Endothelial cell of umbilical vein (primary cell): ENCODE data around the gene STIM1. TPM values are rescaled to one million over a fixed set of nuclear protein-coding genes. Genes with fewer than 3 reads are reported as not detected.

Source experiments
- BruUV-seq: library from RNA; stranded (reverse); fragments of 400-500 nt; replicated peaks from 2 replicates; lab custom pipeline; 2021; lab: Mats Ljungman, UMichigan
- CTCF ChIA-PET: fragments of 300-600, 350-600 bp; sonication (Branson Sonifier 250); formaldehyde crosslinking; loops from one replicate; lab custom pipeline; 2021; ENCODE audit warnings: antibody characterized with exemption, inconsistent platforms; lab: Charles Lee
- POLR2A ChIA-PET: fragments of 300-600, 350-600 bp; sonication (Branson Sonifier 250); formaldehyde crosslinking; loops from one replicate; lab custom pipeline; 2021; ENCODE audit warnings: antibody characterized with exemption, inconsistent platforms; lab: Charles Lee
- DNase-seq: peaks from one replicate; pipeline ENCODE4 v3.0.0-alpha.2; 2011; ENCODE audit warnings: low read depth, low spot score
- FAIRE-seq: peaks from 2 replicates; lab custom pipeline; 2011; peaks lifted over from hg19 to GRCh38; lab: Jason Lieb, UNC
- H2AFZ ChIP-seq: 2 replicates; pipeline ENCODE4 v1.6.0; 2012; ENCODE audit warnings: low read depth, low read length, control low read depth, inconsistent platforms
- H3K27ac ChIP-seq: 2 replicates; pipeline ENCODE4 v1.5.1; 2011; ENCODE audit warnings: low read depth, mild to moderate bottlenecking, control low read depth, low read length, moderate library complexity; ENCODE audit not compliant: insufficient read depth
- H3K27me3 ChIP-seq, 2 experiments: 2 replicates each; pipeline versions ENCODE4 v1.6.0 to v1.6.1; 2011; ENCODE audit warnings: low read length in 2 of 2, mixed read lengths in 1 of 2; ENCODE audit not compliant: control insufficient read depth in 2 of 2, insufficient read depth in 2 of 2
- H3K36me3 ChIP-seq, 2 experiments: 2 replicates in 1 of 2; 3 replicates in 1 of 2; pipeline ENCODE4 v1.5.1; 2011; ENCODE audit warnings: low read length in 2 of 2, mild to moderate bottlenecking in 1 of 2, moderate library complexity in 1 of 2; ENCODE audit not compliant: control insufficient read depth in 2 of 2, insufficient read depth in 2 of 2; ENCODE audit errors: extremely low read depth in 1 of 2
- H3K4me1 ChIP-seq: 3 replicates; pipeline ENCODE4 v1.5.1; 2011; ENCODE audit warnings: mild to moderate bottlenecking, low read length; ENCODE audit not compliant: control insufficient read depth, insufficient read depth; ENCODE audit errors: extremely low read depth
- H3K4me2 ChIP-seq: 2 replicates; pipeline ENCODE4 v1.6.1; 2011; ENCODE audit warnings: low read length, control low read depth, mixed read lengths; ENCODE audit not compliant: insufficient read depth
- H3K4me3 ChIP-seq, 3 experiments: fragments of 200-600 bp in 1 of 3; sonication (generic), shearing (Covaris generic) in 1 of 3; replicated peaks in 1 of 3; 2 replicates each; pipeline ENCODE4 v1.5.1; 2011 to 2016; ENCODE audit warnings: control low read depth in 3 of 3, low read length in 3 of 3, mild to moderate bottlenecking in 2 of 3, inconsistent platforms in 1 of 3, low read depth in 1 of 3, moderate library complexity in 1 of 3; ENCODE audit not compliant: insufficient read depth in 1 of 3
- H3K79me2 ChIP-seq: 2 replicates; pipeline ENCODE4 v1.6.0; 2012; ENCODE audit warnings: low read length, inconsistent platforms; ENCODE audit not compliant: control insufficient read depth, insufficient read depth
- H3K9ac ChIP-seq: replicated peaks from 2 replicates; pipeline ENCODE3; 2011; ENCODE audit warnings: low read length, control low read depth; ENCODE audit not compliant: insufficient read depth; ENCODE audit errors: extremely low read depth
- H3K9me1 ChIP-seq: replicated peaks from 3 replicates; pipeline ENCODE4 v1.6.0; 2011; ENCODE audit warnings: mild to moderate bottlenecking, low read length; ENCODE audit not compliant: control insufficient read depth, insufficient read depth; ENCODE audit errors: extremely low read depth
- H3K9me3 ChIP-seq: replicated peaks from 2 replicates; pipeline ENCODE4 v1.5.1; 2012; ENCODE audit warnings: low read length, inconsistent platforms; ENCODE audit not compliant: control insufficient read depth, insufficient read depth
- H4K20me1 ChIP-seq: replicated peaks from 2 replicates; pipeline ENCODE3; 2011; ENCODE audit warnings: mild to moderate bottlenecking, low read length; ENCODE audit not compliant: control insufficient read depth, insufficient read depth; ENCODE audit errors: extremely low read depth
- CTCF ChIP-seq, 2 donors: IDR thresholded peaks; 1 replicate in 1 of 2; 2 replicates in 1 of 2; pipeline ENCODE4 v1.5.1; 2011; ENCODE audit warnings: low read length in 2 of 2, mild to moderate bottlenecking in 2 of 2, moderate library complexity in 2 of 2, control low read depth in 1 of 2, inconsistent platforms in 1 of 2, low read depth in 1 of 2; ENCODE audit not compliant: insufficient read depth in 1 of 2; ENCODE audit errors: extremely low read depth in 1 of 2
- EZH2 ChIP-seq: IDR thresholded peaks from 2 replicates; pipeline ENCODE4 v1.6.1; 2012; ENCODE audit warnings: borderline replicate concordance, low read depth, mild to moderate bottlenecking, moderate library complexity, low read length, inconsistent platforms; ENCODE audit not compliant: severe bottlenecking
- FOS ChIP-seq: IDR thresholded peaks from 2 replicates; pipeline ENCODE4 v1.6.1; 2011; ENCODE audit warnings: mild to moderate bottlenecking, low read length, moderate library complexity, borderline replicate concordance; ENCODE audit not compliant: insufficient read depth
- GATA2 ChIP-seq: IDR thresholded peaks from 2 replicates; pipeline ENCODE4 v1.7.0; 2011; ENCODE audit warnings: low read depth, mild to moderate bottlenecking, moderate library complexity, mixed read lengths, low read length; ENCODE audit not compliant: insufficient read length, insufficient read depth
- JUN ChIP-seq: IDR thresholded peaks from 2 replicates; pipeline ENCODE4 v1.6.1; 2011; ENCODE audit warnings: borderline replicate concordance, low read depth; ENCODE audit not compliant: insufficient read length, insufficient read depth
- MAX ChIP-seq: IDR thresholded peaks from 2 replicates; pipeline ENCODE4 v1.6.1; 2011; ENCODE audit not compliant: insufficient read depth, insufficient read length
- MYC ChIP-seq: IDR thresholded peaks from one replicate; pipeline ENCODE4 v1.6.1; 2011; ENCODE audit warnings: mild to moderate bottlenecking, low read depth, low read length
- POLR2A ChIP-seq: IDR thresholded peaks from 2 replicates; pipeline ENCODE4 v1.6.1; 2012; ENCODE audit warnings: low read depth, mild to moderate bottlenecking, control low read depth, low read length
- POLR2AphosphoS5 ChIP-seq: IDR thresholded peaks from 2 replicates; pipeline ENCODE4 v1.6.1; 2012; ENCODE audit warnings: low read depth, mild to moderate bottlenecking, control low read depth, low read length, moderate library complexity; ENCODE audit not compliant: insufficient read depth
- dilution Hi-C: fragments of 300-500 bp; cut with MboI; formaldehyde crosslinking; loops from one replicate; pipeline ENCODE4 v1.15.0; 2019; ENCODE audit warnings: low sequenced_read_pairs; ENCODE audit not compliant: extremely low pct_ligation_motif_present
- intact Hi-C: fragments of 100-400 bp; cut with micrococcal nuclease; formaldehyde crosslinking; loops from one replicate; pipeline ENCODE4 v1.10.0; 2022
- polyA plus RNA-seq, 4 experiments: library from polyadenylated mRNA; depleted of rRNA in 3 of 4; stranded (reverse) in 3 of 4; unstranded in 1 of 4; fragments of >200 nt; gene quantifications; 2 replicates each; pipeline versions ENCODE4 v1.2.1 to v1.2.3, GENCODE V29; 2011 to 2012; ENCODE audit warnings: missing spikeins in 1 of 4
- total RNA-seq: library from RNA; stranded (reverse); gene quantifications from 2 replicates; pipeline ENCODE4 v1.2.3, GENCODE V29; 2021

STIM1 gene
- total and polyA plus RNA-seq, 2 donors (not counting 3 experiments of a cell fraction or from before 2014, with no cell fraction given) = 32.7 to 33.4 TPM

- FAIRE-seq = no peak
- dilution Hi-C loops = no loop called here
These were observed 97.9 kb downstream of the STIM1 start for GRCh38 chr11:3953327-3953726.

More at GRCh38 chr11:3953327-3953726, 97.9 kb downstream of the STIM1 start:
- Histone ChIP-seq H3K27me3 (no peaks in the 10 kb centered on the region), H4K20me1 (no peaks in the 10 kb centered on the region), H3K79me2 (no peaks in the 10 kb centered on the region), H2AFZ (no peak overlapping the region), H3K4me2 (no peak overlapping the region), H3K9ac (no peak overlapping the region), H3K9me3 (no peaks in the 10 kb centered on the region), H3K27ac (no peak overlapping the region), H3K4me1 (no peaks in the 10 kb centered on the region), H3K4me3 (no peak overlapping the region), H3K36me3 (no peaks in the 10 kb centered on the region), H3K9me1 (no peaks in the 10 kb centered on the region)
- POLR2A ChIA-PET = no interaction called here
- TF ChIP-seq POLR2A (no peak), JUN (no peak), MYC (no peak), MAX (no peak), GATA2 (no peak), CTCF (IDR thresholded peaks at IDR 0.05; ENCODE audit: extremely low read depth in 1 of 2, insufficient read depth in 1 of 2, low read depth in 1 of 2, low read length in 2 of 2) (no peak), EZH2 (no peak), POLR2AphosphoS5 (no peak), FOS (no peak)
- CTCF ChIA-PET = interaction anchor here (0.6 to 2.1 kb wide), 2 partner anchors 104 to 120 kb away, joined by 3 to 5 read pairs; no protein-coding TSS in a partner anchor
- intact Hi-C loops = no loop called here
- no peak for DNase-seq
- no TSS peak for BruUV-seq
